RWPE2 (cell line): Measurements from ENCODE around the gene GRK5.

Source experiments
- ATAC-seq: fragments of 200-7000 bp; cut with Tn5 transposase; 3 replicates; pipeline ENCODE4 v1.9.1; 2021; ENCODE audit warnings: low read depth
- DNase-seq: peaks from one replicate; pipeline ENCODE4 v3.0.0-alpha.2; 2020; ENCODE audit warnings: low spot score
- H3K27ac ChIP-seq: fragments of 450-650 bp; 2 replicates; pipeline ENCODE4 v1.5.1; 2017; ENCODE audit warnings: mild to moderate bottlenecking; ENCODE audit not compliant: poor library complexity, severe bottlenecking
- H3K27me3 ChIP-seq: fragments of 250-450 bp; sonication (Bioruptor Pico); 2 replicates; pipeline ENCODE4 v1.5.1; 2021; ENCODE audit warnings: mild to moderate bottlenecking, moderate library complexity; ENCODE audit not compliant: insufficient read depth, poor library complexity, severe bottlenecking
- H3K36me3 ChIP-seq: fragments of 250-450 bp; sonication (Bioruptor Pico); 2 replicates; pipeline ENCODE4 v1.5.1; 2020; ENCODE audit warnings: low read depth, mild to moderate bottlenecking, moderate library complexity
- H3K4me1 ChIP-seq: fragments of 250-450 bp; sonication (Bioruptor Pico); 2 replicates; pipeline ENCODE4 v1.5.1; 2021; ENCODE audit warnings: mild to moderate bottlenecking, moderate library complexity; ENCODE audit not compliant: insufficient read depth, poor library complexity, severe bottlenecking
- H3K4me3 ChIP-seq: fragments of 250-450 bp; sonication (Bioruptor Pico); 2 replicates; pipeline ENCODE4 v1.5.1; 2021; ENCODE audit warnings: mild to moderate bottlenecking, moderate library complexity; ENCODE audit not compliant: severe bottlenecking
- H3K9me3 ChIP-seq: fragments of 250-450 bp; sonication (Bioruptor Pico); 2 replicates; pipeline ENCODE4 v1.5.1; 2021; ENCODE audit warnings: mild to moderate bottlenecking, moderate library complexity; ENCODE audit not compliant: severe bottlenecking
- CTCF ChIP-seq: fragments of 450-650 bp; IDR thresholded peaks from one replicate; pipeline ENCODE4 v1.5.1; 2017; ENCODE audit warnings: mild to moderate bottlenecking, moderate library complexity; ENCODE audit not compliant: poor library complexity, severe bottlenecking

GRK5 gene

GRCh38 chr10:119409906-119410305 lies 202.5 kb downstream of the GRK5 start:
- Histone ChIP-seq H3K9me3 (no peaks in the 10 kb centered on the region), H3K27me3 (no peaks in the 10 kb centered on the region), H3K4me3 (no peak overlapping the region), H3K27ac (no peak overlapping the region), H3K36me3 (no peaks in the 10 kb centered on the region), H3K4me1 (no peaks in the 10 kb centered on the region)
- DNase-seq (no peak), ATAC-seq (no peak)
- no peak for TF ChIP-seq CTCF

GRCh38 chr10:119410361-119411116 lies 203.2 kb downstream of the GRK5 start:
- no peaks in the 10 kb centered on the region for H3K27me3 ChIP-seq
- no peaks in the 10 kb centered on the region for H3K9me3 ChIP-seq
- H3K27ac ChIP-seq = no peak overlapping the region
- H3K4me3 ChIP-seq = no peak overlapping the region
- H3K36me3 ChIP-seq = no peaks in the 10 kb centered on the region
- TF ChIP-seq CTCF = no peak
- no peaks in the 10 kb centered on the region for H3K4me1 ChIP-seq
- DNase-seq (no peak), ATAC-seq (no peak)

- Histone ChIP-seq H3K27ac (no peak overlapping the region), H3K4me1 (no peaks in the 10 kb centered on the region), H3K36me3 (no peaks in the 10 kb centered on the region), H3K9me3 (no peaks in the 10 kb centered on the region), H3K4me3 (no peak overlapping the region), H3K27me3 (no peaks in the 10 kb centered on the region)
- no peak for TF ChIP-seq CTCF
- DNase-seq (no peak), ATAC-seq (no peak)
These were observed 205.1 kb downstream of the GRK5 start for GRCh38 chr10:119412244-119413092.

- no peak for TF ChIP-seq CTCF
- no peaks in the 10 kb centered on the region for H3K4me1 ChIP-seq
- ATAC-seq = no peak
- DNase-seq = no peak
- H3K4me3 ChIP-seq = no peak overlapping the region
- no peaks in the 10 kb centered on the region for H3K27me3 ChIP-seq
- H3K9me3 ChIP-seq = no peaks in the 10 kb centered on the region
- no peaks in the 10 kb centered on the region for H3K36me3 ChIP-seq
- H3K27ac ChIP-seq = no peak overlapping the region
These were observed 205.7 kb downstream of the GRK5 start for GRCh38 chr10:119413093-119413453.
